DND-41 (cell line): ENCODE results near the gene TOMM7.

Experiments used
- ATAC-seq: fragments of 200-7000 bp; cut with Tn5 transposase; 3 replicates; pipeline ENCODE4 v1.9.1; 2021; ENCODE audit warnings: low read depth; ENCODE audit not compliant: insufficient read depth
- DNase-seq: peaks from one replicate; pipeline ENCODE4 v3.0.0-alpha.2; 2020
- H2AFZ ChIP-seq: 2 replicates; pipeline ENCODE4 v1.6.0; 2012; ENCODE audit warnings: low read depth, low read length
- H3K27ac ChIP-seq: 2 replicates; pipeline ENCODE4 v1.5.1; 2012; ENCODE audit warnings: low read length, inconsistent platforms
- H3K27me3 ChIP-seq: fragments of 200-600 bp; sonication (generic); 2 replicates; pipeline ENCODE4 v1.6.0; 2012; ENCODE audit warnings: low read length, mild to moderate bottlenecking, inconsistent platforms; ENCODE audit not compliant: insufficient read depth, poor library complexity
- H3K36me3 ChIP-seq: 2 replicates; pipeline ENCODE4 v1.5.1; 2012; ENCODE audit warnings: low read length, inconsistent platforms; ENCODE audit not compliant: insufficient read depth
- H3K4me1 ChIP-seq: 2 replicates; pipeline ENCODE4 v1.5.1; 2012; ENCODE audit warnings: mild to moderate bottlenecking, low read length; ENCODE audit not compliant: insufficient read depth
- H3K4me2 ChIP-seq: 2 replicates; pipeline ENCODE4 v1.6.0; 2012; ENCODE audit warnings: mild to moderate bottlenecking, moderate library complexity, low read length, inconsistent platforms; ENCODE audit not compliant: insufficient read depth
- H3K4me3 ChIP-seq, 2 experiments: fragments of 200-600 bp in 1 of 2; shearing (Covaris generic) in 1 of 2; 2 replicates each; pipeline ENCODE4 v1.5.1; 2012 to 2016; ENCODE audit warnings: inconsistent platforms in 2 of 2, low read length in 2 of 2, mild to moderate bottlenecking in 2 of 2, low read depth in 1 of 2, moderate library complexity in 1 of 2
- H3K79me2 ChIP-seq: 2 replicates; pipeline ENCODE4 v1.6.0; 2012; ENCODE audit warnings: low read length, inconsistent platforms; ENCODE audit not compliant: insufficient read depth
- H3K9ac ChIP-seq: 2 replicates; pipeline ENCODE4 v1.6.0; 2012; ENCODE audit warnings: low read depth, mild to moderate bottlenecking, inconsistent platforms, low read length, moderate library complexity
- H3K9me3 ChIP-seq: 2 replicates; pipeline ENCODE4 v1.5.1; 2012; ENCODE audit warnings: low read length, moderate library complexity, mild to moderate bottlenecking, inconsistent platforms; ENCODE audit not compliant: insufficient read depth, severe bottlenecking
- H4K20me1 ChIP-seq: 2 replicates; pipeline ENCODE4 v1.6.0; 2012; ENCODE audit warnings: low read length; ENCODE audit not compliant: insufficient read depth
- EZH2 ChIP-seq: IDR thresholded peaks from 3 replicates; pipeline ENCODE4 v1.6.1; 2012; ENCODE audit warnings: borderline replicate concordance, low read depth, mild to moderate bottlenecking, moderate library complexity, low read length, inconsistent platforms; ENCODE audit not compliant: severe bottlenecking
- TF ChIP-seq, protein P1 (sequence below): IDR thresholded peaks from 2 replicates; pipeline ENCODE4 v1.5.1; 2012; ENCODE audit warnings: borderline replicate concordance, low read length, moderate library complexity, mild to moderate bottlenecking; ENCODE audit not compliant: poor library complexity, severe bottlenecking; ENCODE audit errors: extremely low read depth

The TOMM7 gene

GRCh38 chr7:22849172-22849571, 26.5 kb upstream of the TOMM7 start:
- Histone ChIP-seq H3K9me3 (no peaks in the 10 kb centered on the region), H3K27me3 (no peaks in the 10 kb centered on the region), H3K4me2 (no peak overlapping the region), H3K4me1 (peaks cover 7% of the 10 kb centered on the region), H3K79me2 (peaks cover 1% of the 10 kb centered on the region; the same call in 1 of the 2 replicates), H4K20me1 (no peaks in the 10 kb centered on the region), H3K4me3 (no peak overlapping the region), H3K36me3 (no peaks in the 10 kb centered on the region), H3K9ac (no peak overlapping the region), H3K27ac (no peak overlapping the region), H2AFZ (no peak overlapping the region)
- DNase-seq: no peak
- TF ChIP-seq, protein P1, sequence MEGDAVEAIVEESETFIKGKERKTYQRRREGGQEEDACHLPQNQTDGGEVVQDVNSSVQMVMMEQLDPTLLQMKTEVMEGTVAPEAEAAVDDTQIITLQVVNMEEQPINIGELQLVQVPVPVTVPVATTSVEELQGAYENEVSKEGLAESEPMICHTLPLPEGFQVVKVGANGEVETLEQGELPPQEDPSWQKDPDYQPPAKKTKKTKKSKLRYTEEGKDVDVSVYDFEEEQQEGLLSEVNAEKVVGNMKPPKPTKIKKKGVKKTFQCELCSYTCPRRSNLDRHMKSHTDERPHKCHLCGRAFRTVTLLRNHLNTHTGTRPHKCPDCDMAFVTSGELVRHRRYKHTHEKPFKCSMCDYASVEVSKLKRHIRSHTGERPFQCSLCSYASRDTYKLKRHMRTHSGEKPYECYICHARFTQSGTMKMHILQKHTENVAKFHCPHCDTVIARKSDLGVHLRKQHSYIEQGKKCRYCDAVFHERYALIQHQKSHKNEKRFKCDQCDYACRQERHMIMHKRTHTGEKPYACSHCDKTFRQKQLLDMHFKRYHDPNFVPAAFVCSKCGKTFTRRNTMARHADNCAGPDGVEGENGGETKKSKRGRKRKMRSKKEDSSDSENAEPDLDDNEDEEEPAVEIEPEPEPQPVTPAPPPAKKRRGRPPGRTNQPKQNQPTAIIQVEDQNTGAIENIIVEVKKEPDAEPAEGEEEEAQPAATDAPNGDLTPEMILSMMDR: no peak
- TF ChIP-seq EZH2: no peak
- ATAC-seq: no peak

- ATAC-seq (no peak), DNase-seq (no peak)
- Histone ChIP-seq H3K4me3 (no peak overlapping the region), H3K27me3 (no peaks in the 10 kb centered on the region), H2AFZ (no peak overlapping the region), H3K9ac (no peak overlapping the region), H3K4me1 (no peaks in the 10 kb centered on the region), H4K20me1 (no peaks in the 10 kb centered on the region), H3K4me2 (no peak overlapping the region), H3K9me3 (no peaks in the 10 kb centered on the region), H3K79me2 (no peaks in the 10 kb centered on the region), H3K36me3 (no peaks in the 10 kb centered on the region), H3K27ac (no peak overlapping the region)
- TF ChIP-seq, protein P1: no peak
- TF ChIP-seq EZH2: no peak
Observed at GRCh38 chr7:22846961-22847360, 24.3 kb upstream of the TOMM7 start.

DNA sequence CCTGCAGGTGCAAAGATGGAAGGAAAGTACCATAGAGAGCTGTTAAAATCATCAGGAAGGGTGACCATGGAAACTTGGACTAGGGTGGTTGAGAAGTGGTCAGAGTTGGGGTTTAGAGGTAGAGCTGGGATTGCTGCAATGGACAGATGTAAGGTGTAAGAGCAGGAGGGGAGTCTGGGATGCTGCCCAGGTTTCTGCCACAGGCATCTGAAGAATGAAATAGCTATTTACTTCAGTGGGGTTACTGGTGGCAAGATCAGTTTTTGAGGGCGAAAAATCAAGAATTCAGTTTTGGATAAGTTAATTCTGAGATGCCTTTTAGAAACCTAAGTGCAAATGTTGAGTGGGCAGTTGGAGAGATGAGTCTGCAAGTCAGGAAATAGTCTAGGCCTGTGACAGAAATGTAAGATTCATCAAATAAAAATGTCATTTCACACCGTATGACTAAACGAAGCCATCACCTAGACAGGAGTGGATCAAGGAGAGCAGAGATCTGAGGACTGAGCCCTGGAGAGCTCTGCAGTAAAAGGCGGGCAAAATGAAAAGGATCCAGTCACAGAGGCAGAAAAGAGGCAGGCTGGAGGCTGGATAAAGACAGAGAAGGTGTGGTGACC, 22.7 kb upstream of the TOMM7 start:
- Histone ChIP-seq H3K27ac (no peak overlapping the region), H4K20me1 (no peaks in the 10 kb centered on the region), H3K4me2 (no peak overlapping the region), H2AFZ (no peak overlapping the region), H3K27me3 (no peaks in the 10 kb centered on the region), H3K79me2 (no peaks in the 10 kb centered on the region), H3K36me3 (no peaks in the 10 kb centered on the region), H3K9ac (no peak overlapping the region), H3K4me1 (no peaks in the 10 kb centered on the region), H3K4me3 (no peak overlapping the region), H3K9me3 (no peaks in the 10 kb centered on the region)
- TF ChIP-seq EZH2: no peak
- TF ChIP-seq, protein P1: no peak
- no peak for DNase-seq
- no peak for ATAC-seq
